Testis (tissue), 2 donors: Measurements from ENCODE around the gene MEF2C.
"Not testable (repeated sequence)": the region's sequence is repeated elsewhere in the genome, so short reads cannot be mapped to it uniquely, and the experiment has no call there.

Source experiments
- POLR2A ChIP-seq: fragments of 450-650 bp; IDR thresholded peaks from one replicate; pipeline ENCODE4 v1.6.1; 2017; ENCODE audit warnings: antibody characterized with exemption, mild to moderate bottlenecking, moderate library complexity
- TF ChIP-seq, protein P1 (sequence below), 3 experiments: fragments of 450-650 bp in 2 of 3; fragments of 200-600 bp in 1 of 3; sonication (generic) in 1 of 3; IDR thresholded peaks; one replicate each; pipeline ENCODE4 v1.5.1; 2016 to 2019; ENCODE audit warnings: antibody characterized with exemption in 3 of 3, mild to moderate bottlenecking in 2 of 3, moderate library complexity in 1 of 3

DNA sequence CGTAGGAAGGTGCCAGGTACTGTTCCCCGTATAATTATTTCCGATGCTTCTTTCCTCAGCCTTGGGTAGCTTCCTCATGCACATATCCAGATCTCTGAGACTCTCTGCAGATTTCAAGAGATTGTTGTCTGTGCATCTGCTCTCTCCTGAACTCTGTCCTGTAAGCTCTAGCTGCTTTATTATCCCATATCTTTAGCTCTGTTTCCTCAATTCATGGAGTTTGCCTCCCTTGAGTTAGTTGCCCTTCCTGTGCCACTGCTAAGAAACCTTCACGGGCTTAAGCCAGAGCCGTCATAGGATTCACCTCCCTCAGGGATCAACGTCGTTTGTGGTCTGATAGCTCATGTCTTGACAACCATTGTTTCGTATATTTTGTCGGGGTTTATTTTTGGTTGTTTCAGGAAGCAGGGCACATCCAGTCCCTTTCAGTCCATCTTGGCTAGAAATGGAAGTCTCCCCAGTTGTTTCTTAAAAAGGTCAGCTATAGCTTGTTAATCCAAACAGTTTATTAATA, 28.1 kb upstream of the MEF2C start:
- TF ChIP-seq, protein P1, sequence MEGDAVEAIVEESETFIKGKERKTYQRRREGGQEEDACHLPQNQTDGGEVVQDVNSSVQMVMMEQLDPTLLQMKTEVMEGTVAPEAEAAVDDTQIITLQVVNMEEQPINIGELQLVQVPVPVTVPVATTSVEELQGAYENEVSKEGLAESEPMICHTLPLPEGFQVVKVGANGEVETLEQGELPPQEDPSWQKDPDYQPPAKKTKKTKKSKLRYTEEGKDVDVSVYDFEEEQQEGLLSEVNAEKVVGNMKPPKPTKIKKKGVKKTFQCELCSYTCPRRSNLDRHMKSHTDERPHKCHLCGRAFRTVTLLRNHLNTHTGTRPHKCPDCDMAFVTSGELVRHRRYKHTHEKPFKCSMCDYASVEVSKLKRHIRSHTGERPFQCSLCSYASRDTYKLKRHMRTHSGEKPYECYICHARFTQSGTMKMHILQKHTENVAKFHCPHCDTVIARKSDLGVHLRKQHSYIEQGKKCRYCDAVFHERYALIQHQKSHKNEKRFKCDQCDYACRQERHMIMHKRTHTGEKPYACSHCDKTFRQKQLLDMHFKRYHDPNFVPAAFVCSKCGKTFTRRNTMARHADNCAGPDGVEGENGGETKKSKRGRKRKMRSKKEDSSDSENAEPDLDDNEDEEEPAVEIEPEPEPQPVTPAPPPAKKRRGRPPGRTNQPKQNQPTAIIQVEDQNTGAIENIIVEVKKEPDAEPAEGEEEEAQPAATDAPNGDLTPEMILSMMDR (IDR thresholded peaks at IDR 0.05): not testable (repeated sequence)
- TF ChIP-seq POLR2A: not testable (repeated sequence)
